Measurements from ENCODE around the gene REEP3.
"Not testable (repeated sequence)": the region's sequence is repeated elsewhere in the genome, so short reads cannot be mapped to it uniquely, and the experiment has no call there.

REEP3 gene

GRCh38 chr10:63520500-63521415 lies at the start of gene REEP3:
TSS of gene REEP3 (plus strand) at chr10:63521401. CDS start at chr10:63521546, 145 bp downstream.
- peak; percentile 56 for DNase-seq

- DNase-seq: no peak
Observed at GRCh38 chr10:63474488-63474887, 46.7 kb upstream of the REEP3 start.

GRCh38 chr10:63477927-63478326 lies 43.3 kb upstream of the REEP3 start:
- no peak for DNase-seq

- DNase-seq: no peak
Observed at GRCh38 chr10:63478564-63478963, 42.6 kb upstream of the REEP3 start.

- DNase-seq: no peak
Observed at GRCh38 chr10:63480237-63480636, 41.0 kb upstream of the REEP3 start.

- DNase-seq: no peak
Observed at GRCh38 chr10:63481815-63482421, 39.3 kb upstream of the REEP3 start.

- DNase-seq: no peak
Observed at GRCh38 chr10:63483983-63484382, 37.2 kb upstream of the REEP3 start.

- DNase-seq: no peak
Observed at GRCh38 chr10:63487990-63488389, 33.2 kb upstream of the REEP3 start.

- no peak for DNase-seq
Observed at GRCh38 chr10:63489838-63490237, 31.4 kb upstream of the REEP3 start.

- no peak for DNase-seq
Observed at GRCh38 chr10:63491588-63492316, 29.4 kb upstream of the REEP3 start.

GRCh38 chr10:63492317-63492690 lies 28.9 kb upstream of the REEP3 start:
- not testable (repeated sequence) for DNase-seq

- DNase-seq: no peak
Observed at GRCh38 chr10:63493004-63493403, 28.2 kb upstream of the REEP3 start.

GRCh38 chr10:63494951-63495350 lies 26.2 kb upstream of the REEP3 start:
- no peak for DNase-seq

- DNase-seq: no peak
Observed at GRCh38 chr10:63496561-63496960, 24.6 kb upstream of the REEP3 start.

GRCh38 chr10:63497321-63497720 lies 23.9 kb upstream of the REEP3 start:
- no peak for DNase-seq

GRCh38 chr10:63498665-63499064 lies 22.5 kb upstream of the REEP3 start:
- no peak for DNase-seq

GRCh38 chr10:63500551-63500950 lies 20.6 kb upstream of the REEP3 start:
- DNase-seq: not testable (repeated sequence)

- DNase-seq: no peak
Observed at GRCh38 chr10:63501954-63502353, 19.2 kb upstream of the REEP3 start.

GRCh38 chr10:63502832-63503231 lies 18.4 kb upstream of the REEP3 start:
- no peak for DNase-seq

- DNase-seq: no peak
Observed at GRCh38 chr10:63503395-63503794, 17.8 kb upstream of the REEP3 start.

GRCh38 chr10:63504145-63504881 lies 16.9 kb upstream of the REEP3 start:
- DNase-seq: no peak

- DNase-seq: no peak
Observed at GRCh38 chr10:63505562-63505961, 15.6 kb upstream of the REEP3 start.

- DNase-seq: no peak
Observed at GRCh38 chr10:63506554-63506953, 14.6 kb upstream of the REEP3 start.

Measured in kidney glomerular epithelial cell (primary cell).